Measurements from ENCODE around the gene FIGNL2.

GRCh38 chr12:51874000-51874399 lies 25.5 kb upstream of the FIGNL2 start:
- TF ChIP-seq CTCF (IDR thresholded peaks at IDR 0.05), result no peak
- no peak for TF ChIP-seq POLR2A (IDR thresholded peaks at IDR 0.05)

Data from right lobe of liver (tissue), 4 donors.